GM06990 (cell line): Measurements from ENCODE around the gene ARHGAP15.

ENCODE experiments used
- DNase-seq: peaks from one replicate; pipeline ENCODE4 v3.0.0-alpha.2; 2011; ENCODE audit not compliant: insufficient read length; ENCODE audit errors: extremely low read depth
- H3K27me3 ChIP-seq: replicated peaks from 2 replicates; pipeline ENCODE4 v1.6.0; 2011; ENCODE audit warnings: low read length; ENCODE audit not compliant: control insufficient read depth, insufficient read depth
- H3K36me3 ChIP-seq: 2 replicates; pipeline ENCODE4 v1.5.1; 2011; ENCODE audit warnings: low read length; ENCODE audit not compliant: control insufficient read depth, insufficient read depth
- H3K4me3 ChIP-seq: replicated peaks from 2 replicates; pipeline ENCODE4 v1.5.1; 2011; ENCODE audit warnings: low read depth, mild to moderate bottlenecking, control low read depth, low read length
- TF ChIP-seq, protein P1 (sequence below): IDR thresholded peaks from 2 replicates; pipeline ENCODE4 v1.5.1; 2011; ENCODE audit warnings: low read length, control low read depth, mild to moderate bottlenecking, inconsistent platforms; ENCODE audit not compliant: insufficient read depth, poor library complexity, severe bottlenecking

The ARHGAP15 gene

GRCh38 chr2:143732871-143733270 is 603.7 kb downstream of the ARHGAP15 start:
- no peaks in the 10 kb centered on the region for H3K36me3 ChIP-seq
- no peaks in the 10 kb centered on the region for H3K27me3 ChIP-seq
- no peak overlapping the region for H3K4me3 ChIP-seq
- TF ChIP-seq, protein P1, sequence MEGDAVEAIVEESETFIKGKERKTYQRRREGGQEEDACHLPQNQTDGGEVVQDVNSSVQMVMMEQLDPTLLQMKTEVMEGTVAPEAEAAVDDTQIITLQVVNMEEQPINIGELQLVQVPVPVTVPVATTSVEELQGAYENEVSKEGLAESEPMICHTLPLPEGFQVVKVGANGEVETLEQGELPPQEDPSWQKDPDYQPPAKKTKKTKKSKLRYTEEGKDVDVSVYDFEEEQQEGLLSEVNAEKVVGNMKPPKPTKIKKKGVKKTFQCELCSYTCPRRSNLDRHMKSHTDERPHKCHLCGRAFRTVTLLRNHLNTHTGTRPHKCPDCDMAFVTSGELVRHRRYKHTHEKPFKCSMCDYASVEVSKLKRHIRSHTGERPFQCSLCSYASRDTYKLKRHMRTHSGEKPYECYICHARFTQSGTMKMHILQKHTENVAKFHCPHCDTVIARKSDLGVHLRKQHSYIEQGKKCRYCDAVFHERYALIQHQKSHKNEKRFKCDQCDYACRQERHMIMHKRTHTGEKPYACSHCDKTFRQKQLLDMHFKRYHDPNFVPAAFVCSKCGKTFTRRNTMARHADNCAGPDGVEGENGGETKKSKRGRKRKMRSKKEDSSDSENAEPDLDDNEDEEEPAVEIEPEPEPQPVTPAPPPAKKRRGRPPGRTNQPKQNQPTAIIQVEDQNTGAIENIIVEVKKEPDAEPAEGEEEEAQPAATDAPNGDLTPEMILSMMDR, result no peak
- no peak for DNase-seq

DNA sequence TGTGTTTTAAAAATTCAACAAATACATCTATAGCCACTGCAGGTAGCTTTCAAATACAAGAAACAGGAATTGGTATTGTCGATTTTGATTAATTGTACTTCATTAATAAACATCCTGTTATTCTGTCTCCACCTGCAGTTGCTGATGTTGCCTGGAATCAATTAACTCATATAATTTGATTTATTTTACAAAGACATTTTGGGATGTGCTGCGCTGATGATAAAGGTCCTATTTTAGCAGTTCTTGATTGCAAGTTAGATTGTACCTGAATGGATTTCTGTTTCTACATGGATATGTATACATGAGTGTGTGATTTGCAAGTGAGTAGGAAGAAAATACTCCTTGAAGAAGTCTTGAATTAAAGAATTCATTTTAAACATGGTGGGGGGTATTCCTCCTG is 605.3 kb downstream of the ARHGAP15 start:
- TF ChIP-seq, protein P1, result no peak
- DNase-seq, result no peak
- H3K4me3 ChIP-seq, result no peak overlapping the region
- no peaks in the 10 kb centered on the region for H3K36me3 ChIP-seq
- no peaks in the 10 kb centered on the region for H3K27me3 ChIP-seq

- no peaks in the 10 kb centered on the region for H3K27me3 ChIP-seq
- no peak overlapping the region for H3K4me3 ChIP-seq
- no peak for DNase-seq
- TF ChIP-seq, protein P1, result no peak
- H3K36me3 ChIP-seq, result no peaks in the 10 kb centered on the region; the same call in 1 of the 2 replicates
These were observed 607.7 kb downstream of the ARHGAP15 start for GRCh38 chr2:143736904-143737303.

GRCh38 chr2:143740431-143740830 is 611.2 kb downstream of the ARHGAP15 start:
- no peak for DNase-seq

GRCh38 chr2:143741205-143741604 is 612.0 kb downstream of the ARHGAP15 start:
- Histone ChIP-seq H3K4me3 (no peak overlapping the region), H3K27me3 (no peaks in the 10 kb centered on the region), H3K36me3 (no peaks in the 10 kb centered on the region; the same call in 1 of the 2 replicates)
- TF ChIP-seq, protein P1, result no peak
- no peak for DNase-seq

More at GRCh38 chr2:143740431-143740830, 611.2 kb downstream of the ARHGAP15 start:
- Histone ChIP-seq H3K36me3 (no peaks in the 10 kb centered on the region; the same call in 1 of the 2 replicates), H3K27me3 (no peaks in the 10 kb centered on the region), H3K4me3 (no peak overlapping the region)
- TF ChIP-seq, protein P1, result no peak

- TF ChIP-seq, protein P1, result no peak
- no peak overlapping the region for H3K4me3 ChIP-seq
- no peak for DNase-seq
- H3K36me3 ChIP-seq, result no peaks in the 10 kb centered on the region; the same call in 1 of the 2 replicates
- no peaks in the 10 kb centered on the region for H3K27me3 ChIP-seq
These were observed 613.4 kb downstream of the ARHGAP15 start for GRCh38 chr2:143742581-143742980.
